ENCODE measurements around the gene CAMSAP1.

- no peak for TF ChIP-seq PAX5 (IDR thresholded peaks at IDR 0.05; ENCODE audit: insufficient read depth, low read length, severe bottlenecking)
- no peak for TF ChIP-seq POLR2AphosphoS5 (IDR thresholded peaks at IDR 0.05; ENCODE audit: low read depth, low read length)
- TF ChIP-seq POLR2A (IDR thresholded peaks at IDR 0.05; ENCODE audit: low read depth, low read length), result no peak
- TF ChIP-seq TAF1 (IDR thresholded peaks at IDR 0.05; ENCODE audit: low read depth, low read length), result no peak
Observed at GRCh38 chr9:135815830-135816650, 91.3 kb downstream of the CAMSAP1 start.

Measured in GM12891 (cell line).